Mucosa of rectum (tissue), 2 donors: ENCODE measurements around the gene STOML3.

Source experiments
- H3K27ac ChIP-seq, 2 donors: one replicate each; pipeline ENCODE4 v1.7.0; 2013; ENCODE audit warnings: inconsistent platforms in 2 of 2, low read depth in 2 of 2, low read length in 2 of 2
- H3K27me3 ChIP-seq, 2 donors: one replicate each; pipeline ENCODE4 v1.7.0; 2013; ENCODE audit warnings: low read length in 2 of 2; ENCODE audit not compliant: control insufficient read depth in 2 of 2, insufficient read depth in 2 of 2
- H3K36me3 ChIP-seq, 2 donors: one replicate each; pipeline ENCODE4 v1.7.0; 2013; ENCODE audit warnings: low read length in 2 of 2; ENCODE audit not compliant: control insufficient read depth in 2 of 2, insufficient read depth in 2 of 2
- H3K4me1 ChIP-seq, 2 donors: one replicate each; pipeline ENCODE4 v1.7.0; 2013; ENCODE audit warnings: low read length in 2 of 2, mild to moderate bottlenecking in 1 of 2; ENCODE audit not compliant: control insufficient read depth in 2 of 2, insufficient read depth in 2 of 2
- H3K4me3 ChIP-seq, 2 donors: one replicate each; pipeline ENCODE4 v1.7.0; 2013; ENCODE audit warnings: low read length in 2 of 2
- H3K9ac ChIP-seq, 2 donors: one replicate each; pipeline ENCODE4 v1.7.0; 2013; ENCODE audit warnings: low read length in 2 of 2, low read depth in 1 of 2, mild to moderate bottlenecking in 1 of 2
- H3K9me3 ChIP-seq, 2 donors: one replicate each; pipeline ENCODE4 v1.7.0; 2013; ENCODE audit warnings: low read length in 2 of 2; ENCODE audit not compliant: control insufficient read depth in 2 of 2
- donor health status: healthy.
- donor health status: Normal muscosa, but diverticular disease.

STOML3 gene

GRCh38 chr13:38933786-38934185 lies 56.8 kb downstream of the STOML3 start:
- H3K36me3 ChIP-seq: no peaks in the 10 kb centered on the region
- no peaks in the 10 kb centered on the region for H3K4me1 ChIP-seq
- H3K4me3 ChIP-seq: no peak overlapping the region
- no peak overlapping the region for H3K9ac ChIP-seq
- no peaks in the 10 kb centered on the region for H3K9me3 ChIP-seq
- no peak overlapping the region for H3K27ac ChIP-seq
- no peaks in the 10 kb centered on the region for H3K27me3 ChIP-seq

GRCh38 chr13:38922170-38922569 lies 68.5 kb downstream of the STOML3 start:
- no peaks in the 10 kb centered on the region for H3K4me1 ChIP-seq
- no peaks in the 10 kb centered on the region for H3K9me3 ChIP-seq
- no peaks in the 10 kb centered on the region for H3K36me3 ChIP-seq
- H3K27ac ChIP-seq: no peak overlapping the region
- H3K9ac ChIP-seq: no peak overlapping the region
- no peaks in the 10 kb centered on the region for H3K27me3 ChIP-seq
- no peak overlapping the region for H3K4me3 ChIP-seq

DNA sequence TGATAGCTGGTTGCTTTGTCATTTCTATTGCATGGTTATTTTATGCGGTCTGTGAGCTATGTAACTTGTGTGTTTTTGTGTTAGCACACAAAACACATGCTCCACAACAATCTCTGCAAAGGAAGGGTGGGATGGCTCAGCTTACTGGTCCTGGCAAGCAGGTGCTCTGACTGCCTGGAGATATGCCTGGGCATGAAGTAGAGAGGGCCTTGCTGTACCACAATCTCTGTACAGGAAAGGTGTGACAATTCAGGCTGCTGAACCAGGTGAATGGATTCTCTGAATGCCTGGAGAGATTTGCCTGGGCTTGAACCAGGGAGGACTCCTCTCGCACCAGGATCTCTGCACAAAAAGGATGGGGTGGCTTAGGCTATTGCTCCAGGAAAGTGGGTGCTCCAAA lies 69.5 kb downstream of the STOML3 start:
- no peak overlapping the region for H3K27ac ChIP-seq
- H3K27me3 ChIP-seq: no peaks in the 10 kb centered on the region
- H3K9ac ChIP-seq: no peak overlapping the region
- no peak overlapping the region for H3K4me3 ChIP-seq
- no peaks in the 10 kb centered on the region for H3K9me3 ChIP-seq
- H3K4me1 ChIP-seq: no peaks in the 10 kb centered on the region
- H3K36me3 ChIP-seq: no peaks in the 10 kb centered on the region
